Nucleus accumbens (tissue), 56 donors: Measurements from ENCODE around the gene GALNT17.

Experiments used
- DNase-seq, 56 donors: peaks; one replicate each; lab custom pipeline; 2025; lab: John Stamatoyannopoulos, UW

The GALNT17 gene

DNA sequence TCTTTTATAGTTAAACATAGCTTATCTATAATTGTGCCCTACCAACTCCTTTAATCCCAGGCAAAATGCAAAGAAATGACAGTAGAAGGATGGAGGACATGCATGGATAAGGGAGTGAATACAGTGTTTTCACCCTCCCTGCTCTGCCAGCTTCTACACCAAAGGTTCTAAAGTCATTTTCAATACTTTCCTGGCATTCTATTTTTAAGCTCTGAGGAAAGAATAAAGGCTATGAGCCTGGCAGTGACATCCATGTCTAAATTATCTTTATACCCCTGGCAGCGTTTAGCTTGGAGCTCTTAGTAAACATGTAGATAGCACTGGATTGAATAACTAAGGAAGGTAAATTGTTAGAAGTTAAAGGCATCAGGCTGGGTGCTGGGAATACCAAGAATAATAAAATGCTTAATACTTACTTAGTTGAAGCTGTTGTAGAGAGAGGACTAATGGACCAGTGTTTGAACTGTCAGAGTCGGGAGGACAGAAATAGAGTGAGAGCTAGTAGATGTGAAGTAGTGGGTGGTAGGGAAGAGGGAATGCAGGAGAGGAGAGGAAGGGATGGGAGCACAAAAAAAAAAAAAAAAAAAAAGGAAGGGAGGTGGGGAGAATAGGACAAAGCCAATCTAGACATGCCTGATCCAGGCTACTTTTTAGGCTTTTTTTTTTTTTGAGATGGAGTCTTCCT lies 518.9 kb downstream of the GALNT17 start:
- DNase-seq = no peak

DNA sequence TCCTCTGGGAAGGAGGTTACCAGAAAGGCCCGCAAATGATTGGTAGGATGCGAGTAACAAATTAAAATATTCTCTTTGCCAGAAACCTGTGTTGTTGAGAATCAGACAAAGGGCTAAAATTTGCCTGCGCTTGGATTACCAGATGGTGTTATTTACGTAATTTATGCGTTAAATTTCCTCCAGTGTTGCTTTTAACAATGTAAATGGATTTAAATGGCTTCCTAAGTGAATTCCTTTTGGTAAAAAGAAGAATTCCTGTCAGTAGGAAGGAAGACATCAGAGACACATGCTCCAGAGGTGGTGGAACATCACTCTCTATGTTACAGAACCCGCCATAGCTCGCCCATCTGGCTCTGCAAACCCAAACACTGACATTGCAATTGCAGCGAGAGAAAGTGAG lies 520.6 kb downstream of the GALNT17 start:
- DNase-seq = no peak

DNA sequence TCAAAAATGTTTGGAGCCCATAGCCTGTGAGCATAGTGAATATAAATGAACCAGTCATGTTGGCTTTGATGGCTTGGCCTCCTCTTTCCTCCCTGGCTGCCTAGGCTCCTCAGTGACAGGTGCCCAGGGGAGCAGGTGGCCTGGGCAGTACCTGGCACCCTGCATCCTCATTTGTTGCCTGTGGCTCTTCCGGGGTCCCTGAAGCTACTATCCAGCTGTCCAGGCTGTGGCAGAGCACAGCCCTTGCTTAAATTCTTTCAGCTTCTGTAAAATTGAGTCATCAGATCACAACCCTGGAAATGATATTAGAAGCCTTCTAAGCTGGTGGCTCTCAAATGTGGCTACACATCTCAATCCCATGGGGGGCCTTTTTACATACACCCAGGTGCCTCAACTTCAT lies 525.4 kb downstream of the GALNT17 start:
- no peak for DNase-seq

DNA sequence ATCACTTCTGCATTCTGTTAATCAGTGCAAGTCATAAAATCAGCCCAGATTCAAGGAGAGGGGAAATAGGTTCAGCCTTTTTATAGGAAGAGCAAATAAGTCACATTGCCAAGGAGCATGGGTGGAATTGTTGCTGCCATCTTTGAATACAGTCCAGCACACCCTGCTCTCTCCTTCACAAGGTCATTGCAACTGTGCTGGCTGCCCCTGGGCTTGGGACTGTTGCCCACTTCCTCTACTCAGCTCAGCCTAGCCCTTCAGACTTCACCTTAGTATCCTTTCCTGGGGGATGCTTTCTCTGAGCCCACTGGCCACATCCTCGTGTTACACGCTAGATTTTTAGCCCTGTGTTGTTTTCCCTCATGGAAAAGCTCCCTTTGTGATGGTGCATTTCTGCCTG lies 527.7 kb downstream of the GALNT17 start:
- DNase-seq = no peak

DNA sequence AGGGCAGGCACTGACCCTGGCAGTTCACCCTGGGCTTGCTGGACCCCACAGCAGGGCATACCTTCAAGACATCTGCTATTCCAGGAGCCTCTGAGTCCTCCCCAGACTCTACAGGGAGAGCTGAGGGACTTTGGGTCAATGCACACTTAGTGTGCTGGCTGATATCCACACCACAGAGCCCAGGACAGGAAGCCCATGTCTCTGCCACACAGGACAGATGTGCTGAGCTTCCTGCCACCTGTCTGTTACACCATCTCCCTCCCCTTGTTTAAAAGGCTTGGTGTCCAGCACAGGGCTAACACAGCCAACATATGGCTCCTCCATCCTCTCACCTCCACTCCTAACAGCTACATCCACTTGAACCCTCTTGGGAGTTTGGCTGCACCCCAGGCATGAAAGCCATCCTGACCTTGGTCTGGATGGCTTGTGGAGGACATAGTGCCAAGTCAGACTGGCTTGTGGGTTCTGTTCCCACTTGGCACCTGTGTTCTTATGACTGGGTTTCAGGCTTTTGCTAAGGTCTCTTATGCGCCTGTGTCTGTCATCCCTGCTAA lies 529.8 kb downstream of the GALNT17 start:
- DNase-seq = no peak

DNA sequence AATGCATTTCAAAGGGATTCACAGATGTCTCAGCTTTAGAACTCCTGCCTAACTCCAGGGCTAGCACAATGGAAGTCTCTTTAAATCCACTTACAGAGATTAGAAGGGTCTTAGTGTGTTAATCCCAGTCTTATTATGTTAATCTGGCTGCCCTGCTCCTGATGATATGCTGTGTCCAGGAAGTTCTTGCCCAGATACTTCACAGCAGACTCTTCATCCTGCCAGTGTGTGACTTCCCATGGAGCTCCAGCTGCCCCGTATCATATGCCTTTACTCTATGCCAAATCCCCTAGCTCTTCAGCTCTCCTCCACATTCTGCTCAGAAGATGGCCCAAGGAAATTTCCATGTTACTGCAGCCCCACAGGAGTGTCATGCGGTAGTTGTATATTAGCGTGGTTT lies 533.8 kb downstream of the GALNT17 start:
- DNase-seq = no peak

DNA sequence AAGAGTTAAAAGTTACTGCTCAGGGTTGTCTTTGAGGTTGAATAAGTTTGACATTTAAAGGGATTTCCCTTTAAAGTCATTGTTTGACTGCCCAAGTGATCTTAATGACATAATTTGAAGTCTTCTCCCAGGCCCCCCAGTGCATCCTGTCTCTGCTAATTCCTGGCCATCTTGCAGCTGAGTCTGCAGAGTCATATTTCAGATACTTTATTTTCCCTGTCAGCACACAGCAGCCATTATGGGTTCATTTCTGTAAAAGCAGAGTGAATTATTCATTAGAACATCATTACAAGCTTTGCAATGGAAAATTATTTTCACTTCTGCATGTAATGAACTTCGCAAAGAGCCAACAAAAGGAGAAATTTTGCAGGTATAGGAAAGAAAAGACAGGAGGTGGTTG lies 536.6 kb downstream of the GALNT17 start:
- no peak for DNase-seq

DNA sequence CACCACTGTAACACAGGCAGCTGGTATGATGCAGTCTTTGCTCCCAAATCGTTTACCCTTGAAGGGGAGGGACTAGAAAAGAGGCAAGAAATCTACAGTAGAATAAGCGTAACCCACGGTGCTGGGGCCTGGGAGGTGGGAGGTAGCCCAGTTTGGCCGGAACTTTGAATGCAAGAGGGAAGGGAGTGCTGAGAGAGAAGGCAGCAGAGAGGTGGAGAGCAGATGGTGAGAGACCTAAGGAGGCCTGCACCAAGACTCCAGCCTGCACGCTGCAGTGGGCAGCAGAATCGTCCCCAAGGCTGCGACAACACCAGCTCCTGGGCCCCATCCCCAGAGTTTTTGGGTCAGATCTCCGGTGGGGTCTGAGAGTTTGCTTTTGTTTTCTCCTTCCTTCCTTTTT lies 547.5 kb downstream of the GALNT17 start:
- DNase-seq = no peak

DNA sequence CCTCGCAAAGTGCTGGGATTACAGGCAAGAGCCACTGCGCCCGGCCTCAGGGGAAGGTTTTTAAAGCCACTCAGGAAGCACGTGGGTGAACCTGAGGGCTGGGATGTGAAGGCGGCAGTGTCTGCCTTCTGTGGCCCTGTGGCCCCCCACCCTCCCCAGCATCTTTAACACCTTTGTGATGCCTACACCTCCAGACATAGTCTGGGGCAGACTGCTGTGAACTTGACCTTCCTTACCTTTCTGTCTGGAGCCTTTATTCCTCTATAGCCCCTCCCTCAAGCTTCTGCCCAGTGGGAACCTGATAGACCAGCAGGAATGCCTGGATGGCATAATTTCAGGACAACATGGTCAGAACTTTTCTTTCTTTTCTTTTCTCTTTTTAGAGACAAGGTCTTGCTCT lies 550.2 kb downstream of the GALNT17 start:
- no peak for DNase-seq

DNA sequence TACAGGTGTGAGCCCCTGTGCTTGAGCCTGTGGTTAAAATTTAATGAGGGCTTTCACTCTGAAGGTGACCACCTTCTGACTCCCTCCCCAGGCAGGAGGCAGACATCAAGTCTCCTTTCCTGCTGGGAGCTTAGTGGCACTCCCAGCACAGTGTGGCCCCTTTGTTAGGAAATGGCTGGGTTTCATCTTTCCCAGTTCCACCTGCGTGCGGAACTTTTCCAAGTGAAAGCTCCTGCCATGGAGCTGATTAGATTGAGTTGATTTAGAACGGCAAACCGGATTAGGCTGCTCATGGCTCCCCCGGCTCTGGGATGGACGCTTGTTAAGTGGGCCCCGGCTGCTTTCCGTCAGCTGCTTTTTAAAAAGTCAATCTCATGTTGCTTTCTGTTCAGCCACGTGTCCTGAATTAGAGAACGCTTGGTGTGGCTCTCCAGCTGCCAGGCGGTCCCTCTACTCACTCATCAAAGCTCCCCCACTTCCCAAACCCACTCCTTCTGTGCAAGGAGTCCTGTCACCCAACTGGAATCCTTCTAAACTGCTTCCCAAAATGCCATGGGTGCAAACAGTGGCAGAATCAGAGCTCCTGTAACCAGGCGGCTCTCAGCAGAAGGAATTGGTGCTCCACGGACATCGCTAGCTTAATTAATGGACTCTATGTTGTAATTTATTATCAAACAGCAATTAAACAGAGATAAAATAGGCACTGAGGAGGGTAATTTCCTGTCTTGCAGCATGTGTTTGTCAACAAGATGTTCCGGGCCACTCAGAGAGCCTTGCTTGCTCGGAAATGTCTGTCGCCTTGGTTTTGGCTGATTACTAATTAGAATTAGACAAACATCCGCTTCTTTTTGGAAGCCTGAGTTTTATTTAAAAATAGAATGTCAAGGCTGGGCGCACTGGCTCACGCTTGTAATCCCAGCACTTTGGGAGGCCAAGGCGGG lies 551.2 kb downstream of the GALNT17 start:
- DNase-seq = peak in 4 of 56 donors; percentile 1 to 13 (median 4)

DNA sequence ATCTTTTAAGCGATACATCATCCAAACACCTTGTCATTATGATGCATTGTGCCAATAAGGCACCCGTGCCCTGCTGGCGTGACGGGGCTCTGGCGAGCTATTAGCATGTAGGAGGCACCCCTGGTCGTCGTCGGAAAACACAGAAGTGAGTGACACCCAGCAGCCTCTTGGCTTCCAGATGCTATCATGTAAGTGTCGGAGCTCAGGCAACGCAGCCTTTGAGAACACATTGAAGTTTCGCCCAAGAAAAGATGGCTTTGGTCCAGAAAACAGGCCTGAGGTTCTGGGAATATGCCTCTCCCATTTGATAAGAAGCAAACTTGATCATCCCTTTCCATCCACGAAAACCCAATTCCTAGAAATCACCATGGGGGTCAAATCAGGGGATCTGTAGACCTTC lies 555.3 kb downstream of the GALNT17 start:
- DNase-seq = no peak

DNA sequence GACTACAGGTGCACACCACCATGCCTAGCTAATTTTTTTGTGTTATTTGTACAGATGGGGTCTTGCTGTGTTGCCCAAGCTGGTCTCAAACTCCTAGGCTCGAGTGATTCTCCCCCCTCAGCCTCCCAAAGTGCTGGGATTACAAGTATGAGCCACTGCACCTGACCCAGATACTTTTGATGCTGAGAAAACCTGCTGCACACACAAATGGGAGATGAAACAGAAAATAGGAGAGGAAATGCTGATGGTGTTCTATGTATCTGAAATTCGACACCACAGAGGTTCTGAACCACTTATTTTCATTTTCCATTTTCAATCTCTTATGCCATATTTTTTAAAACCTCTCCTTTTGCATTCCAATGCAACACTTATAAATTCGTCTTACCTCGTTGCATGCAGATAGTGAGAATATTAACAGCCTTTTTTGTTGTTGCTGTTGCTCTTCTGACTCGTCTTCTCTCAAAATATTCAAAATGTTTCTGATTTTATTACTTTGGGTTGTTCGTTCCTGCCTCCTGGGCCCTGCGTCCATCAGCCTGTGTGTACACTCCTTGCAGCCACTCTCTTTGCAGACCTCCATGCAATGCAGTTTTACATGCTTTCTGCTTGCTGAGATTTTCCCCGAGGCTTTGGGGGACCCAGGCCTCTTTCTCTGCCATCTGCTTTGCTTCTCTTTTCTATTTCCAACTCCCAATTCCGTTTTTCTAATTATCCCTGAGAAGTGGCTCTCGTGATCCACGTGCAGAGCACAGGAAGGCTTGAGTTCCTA lies 556.1 kb downstream of the GALNT17 start:
- DNase-seq = no peak

DNA sequence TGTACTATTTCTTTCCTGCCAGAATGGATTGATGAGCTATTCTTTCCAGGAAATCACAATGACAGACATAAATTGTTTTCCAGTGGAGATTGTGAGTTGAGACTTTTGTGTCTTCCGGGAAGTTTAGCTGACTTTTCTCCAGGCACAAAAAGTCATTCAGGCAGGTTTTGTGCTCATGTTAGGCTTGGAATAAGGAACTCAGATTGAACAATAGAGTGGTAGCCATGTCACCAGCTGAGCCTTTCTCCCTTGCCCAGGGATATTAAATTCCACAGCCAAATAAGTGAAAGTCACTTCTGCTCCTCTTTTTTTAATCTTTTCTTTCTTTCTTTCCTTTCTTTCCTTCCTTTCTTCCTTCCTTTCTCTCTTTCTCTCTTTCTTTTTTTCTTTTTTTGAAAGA lies 559.6 kb downstream of the GALNT17 start:
- DNase-seq = no peak

DNA sequence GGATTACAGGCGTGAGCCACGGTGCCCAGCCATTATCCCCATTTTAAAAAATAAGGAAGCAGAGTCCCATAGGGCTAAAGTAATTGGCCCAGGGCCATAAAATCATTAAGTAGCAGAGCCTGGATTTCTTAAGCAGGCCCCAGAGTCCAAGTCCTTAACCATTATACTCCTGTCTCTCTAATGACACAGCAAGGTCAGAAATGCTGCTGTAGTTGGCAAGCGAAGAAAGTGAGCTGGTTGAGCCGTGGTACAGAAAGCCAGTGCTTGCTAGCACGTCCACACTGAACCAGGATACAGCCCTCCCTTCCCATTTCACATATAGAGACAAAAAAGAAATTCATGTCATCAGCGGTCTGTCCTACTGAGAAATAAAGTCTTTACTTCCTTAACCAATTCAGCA lies 562.7 kb downstream of the GALNT17 start:
- no peak for DNase-seq

DNA sequence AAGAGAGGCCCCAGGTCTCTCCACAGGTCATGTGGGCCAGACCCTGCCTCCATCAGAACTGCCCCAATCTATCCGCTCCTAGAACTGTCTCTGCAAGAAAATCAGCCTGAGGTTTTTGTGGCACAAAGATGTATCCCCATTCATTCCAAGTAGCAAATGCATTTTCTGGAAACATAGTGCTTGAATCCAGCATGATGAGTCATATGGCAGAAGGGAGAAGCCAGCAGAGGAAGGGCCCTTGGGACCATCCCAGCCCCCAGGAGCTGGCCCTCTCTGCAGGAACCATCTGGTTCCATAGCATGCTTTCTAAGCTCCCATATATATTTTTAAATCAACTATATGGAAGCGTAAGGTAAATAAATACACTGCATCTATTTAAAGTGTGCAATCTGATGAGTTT lies 563.2 kb downstream of the GALNT17 start:
- no peak for DNase-seq

DNA sequence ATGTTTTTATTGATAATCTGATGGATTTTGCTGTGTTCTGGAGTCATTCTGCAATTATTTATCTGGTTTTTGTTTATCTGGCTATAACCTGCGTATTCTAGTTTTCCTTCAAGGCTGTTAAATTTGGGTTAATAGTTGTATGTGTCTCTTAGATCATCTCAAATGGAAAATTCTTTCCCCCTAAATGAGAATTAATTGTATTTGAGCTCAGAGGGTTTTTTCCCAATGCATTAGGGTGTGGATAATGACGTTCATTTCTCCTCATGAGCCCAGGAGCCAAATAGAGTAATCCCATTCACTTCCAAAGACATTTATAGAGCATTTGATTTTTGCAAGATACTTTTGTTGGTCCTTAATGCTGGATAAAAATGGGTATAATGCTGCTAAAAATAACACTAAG lies 564.6 kb downstream of the GALNT17 start:
- no peak for DNase-seq

DNA sequence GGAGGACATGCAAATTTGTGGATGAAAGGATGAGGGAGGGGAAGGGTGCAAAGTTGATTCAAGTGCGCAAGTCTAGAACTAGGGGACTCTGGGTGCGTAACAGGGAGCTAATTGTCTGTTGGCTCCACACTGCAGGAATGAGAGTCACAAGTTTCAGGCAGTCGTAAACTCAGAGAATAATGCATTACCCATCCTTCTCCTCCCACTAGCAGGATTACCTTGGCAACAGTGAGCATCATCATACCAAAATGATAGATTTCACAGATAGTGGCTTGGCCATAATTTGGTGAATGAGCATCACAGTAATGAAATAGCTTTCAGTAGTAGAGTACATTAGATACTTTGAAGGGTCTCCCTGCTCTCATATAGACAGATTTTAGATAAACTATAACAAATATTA lies 565.5 kb downstream of the GALNT17 start:
- peak in 6 of 56 donors; percentile 2 to 9 (median 3) for DNase-seq

DNA sequence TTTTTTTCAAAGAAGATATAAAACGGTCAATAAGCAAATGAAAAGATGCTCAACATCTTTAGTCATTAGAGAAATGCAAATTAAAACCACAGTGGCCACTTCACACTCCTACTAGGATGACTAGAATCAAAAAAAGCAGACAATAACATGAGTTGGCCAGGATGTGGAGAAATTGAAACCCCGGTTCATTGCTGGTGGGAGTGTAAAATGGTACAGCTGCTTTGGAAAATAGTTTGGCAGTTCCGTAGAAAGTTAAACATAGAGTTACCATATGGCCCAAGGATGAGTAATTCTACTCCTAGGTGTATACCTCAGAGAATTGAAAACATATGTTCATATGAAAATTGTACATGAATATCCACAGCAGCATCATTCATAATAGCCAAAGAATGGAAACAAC lies 573.3 kb downstream of the GALNT17 start:
- DNase-seq = no peak

DNA sequence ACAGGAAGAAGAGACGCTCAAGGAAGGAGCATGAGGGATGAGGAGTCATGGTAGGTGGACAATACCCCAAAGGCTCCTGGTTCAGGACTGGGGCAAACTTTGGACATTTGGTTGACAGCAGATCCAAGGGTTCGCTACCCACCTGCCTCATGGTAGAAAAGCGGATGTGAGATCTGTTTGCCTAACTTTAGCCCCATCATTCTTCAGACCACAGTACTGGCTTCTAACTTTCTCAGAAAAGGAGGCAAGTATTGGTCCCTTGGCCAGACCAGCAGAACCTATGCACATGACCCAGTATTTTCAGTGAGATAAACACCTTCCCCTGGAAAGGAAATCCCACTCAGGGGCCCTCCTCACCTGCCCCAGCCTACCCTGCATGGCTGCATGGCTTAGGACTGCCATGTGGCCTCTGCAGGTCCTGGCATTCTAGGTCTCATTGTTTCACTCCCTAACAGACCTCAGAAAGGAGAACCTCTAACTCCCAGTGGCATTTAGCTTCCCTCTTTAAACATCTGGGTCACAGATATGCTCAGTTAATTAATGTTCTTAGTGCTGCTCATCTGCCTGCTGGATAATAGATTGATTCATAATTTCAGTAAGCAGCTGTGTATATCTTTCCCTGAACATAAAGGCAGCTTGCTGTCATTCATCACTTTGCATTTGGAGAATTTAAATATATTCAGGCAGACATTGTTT lies 574.1 kb downstream of the GALNT17 start:
- DNase-seq = no peak

DNA sequence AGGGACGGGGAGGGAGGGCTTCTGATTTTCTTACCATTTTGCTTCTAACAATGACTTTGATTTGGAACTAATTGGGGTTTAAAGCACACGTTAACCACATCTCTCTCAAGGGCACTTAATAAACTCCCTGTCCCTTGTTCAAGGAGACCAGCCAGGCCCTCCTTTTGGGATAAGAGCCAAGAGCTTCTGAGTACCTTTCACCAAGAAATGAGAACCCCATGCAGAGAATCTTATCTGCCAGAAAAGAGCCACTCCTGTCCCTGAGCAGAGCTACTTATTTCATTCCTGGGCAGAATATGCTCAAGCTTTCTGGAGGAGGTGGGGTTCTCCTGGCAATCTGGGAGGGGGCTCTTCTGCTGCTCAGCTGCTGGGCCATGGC lies 574.6 kb downstream of the GALNT17 start:
- no peak for DNase-seq
